Spinal cord (tissue), 10 donors: ENCODE results near the gene EOLA1. TPM values are rescaled to one million over a fixed set of nuclear protein-coding genes. Genes with fewer than 3 reads are reported as not detected.
A peak's percentile ranks its signal among the peaks of the same experiment; 100 is the strongest.
"Not testable (repeated sequence)": the region's sequence is repeated elsewhere in the genome, so short reads cannot be mapped to it uniquely, and the experiment has no call there.

Experiments
- DNase-seq, 6 donors: peaks; one replicate each; pipeline versions ENCODE4 v3.0.0 to v3.0.0-alpha.2; 2013 to 2015; ENCODE audit warnings: low spot score in 6 of 6, low read depth in 4 of 6
- H3K27ac ChIP-seq: one replicate; pipeline ENCODE4 v1.5.1; 2013; ENCODE audit warnings: low read depth, low read length, control low read depth
- H3K27me3 ChIP-seq: one replicate; pipeline ENCODE4 v1.6.1; 2013; ENCODE audit warnings: low read length; ENCODE audit not compliant: control insufficient read depth, insufficient read depth
- H3K36me3 ChIP-seq: one replicate; pipeline ENCODE4 v1.6.1; 2013; ENCODE audit warnings: low read length; ENCODE audit not compliant: control insufficient read depth, insufficient read depth
- H3K4me1 ChIP-seq: one replicate; pipeline ENCODE4 v1.6.1; 2013; ENCODE audit warnings: low read length; ENCODE audit not compliant: control insufficient read depth, insufficient read depth
- H3K4me3 ChIP-seq: one replicate; pipeline ENCODE4 v1.5.1; 2013; ENCODE audit warnings: low read depth, low read length, control low read depth
- H3K9me3 ChIP-seq: one replicate; pipeline ENCODE4 v1.6.1; 2013; ENCODE audit warnings: low read length; ENCODE audit not compliant: control insufficient read depth, insufficient read depth
- WGBS: methylation state at CpG from one replicate; pipeline ENCODE4 v1.1.5; 2013; ENCODE audit warnings: missing lambda C conversion rate; ENCODE audit not compliant: insufficient coverage; 5-methylcytosine and 5-hydroxymethylcytosine counted together
- polyA plus RNA-seq, 2 donors: library from polyadenylated mRNA; unstranded; fragments of 120-200 nt; gene quantifications; one replicate each; pipeline ENCODE4 v1.2.1, GENCODE V29; 2013; ENCODE audit not compliant: insufficient read length in 2 of 2
- total RNA-seq, 2 donors: library from RNA; depleted of rRNA in 1 of 2; stranded (reverse); fragments of 120-200 nt in 1 of 2; fragments of >200 nt in 1 of 2; gene quantifications; one replicate each; pipeline versions ENCODE4 v1.2.3 to v1.2.4, GENCODE V29; 2013 to 2014
- donor health status: healthy.

Gene EOLA1
- total and polyA plus RNA-seq, 4 donors = 13.7 to 26.8 (median 23.3) TPM

DNA sequence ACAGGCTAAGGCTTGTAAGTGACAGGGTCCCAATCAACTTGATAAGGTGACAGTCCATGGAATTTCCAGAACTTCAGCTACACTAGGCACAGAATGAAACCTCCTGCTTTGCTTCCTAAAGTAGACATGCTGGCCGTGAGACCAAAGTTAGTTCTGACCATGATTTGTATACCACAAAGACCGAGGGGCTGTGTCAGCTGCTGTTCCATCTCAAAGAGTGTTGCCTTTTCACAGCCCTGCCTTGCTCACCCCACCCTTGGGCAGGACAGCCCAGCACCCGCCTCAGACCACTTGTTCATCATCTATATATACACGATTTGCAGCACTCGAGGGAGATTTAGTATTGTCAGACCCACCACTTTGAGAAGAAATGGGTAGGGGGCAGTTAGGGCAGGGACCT lies 41.0 kb upstream of the EOLA1 start:
- Histone ChIP-seq H3K9me3 (no peaks in the 10 kb centered on the region), H3K4me1 (peaks cover 5% of the 10 kb centered on the region), H3K27ac (no peak overlapping the region), H3K27me3 (no peaks in the 10 kb centered on the region), H3K4me3 (no peak overlapping the region), H3K36me3 (peaks cover 14% of the 10 kb centered on the region)
- 63% methylated on average over 2 of the region's 5 CpGs for WGBS
- DNase-seq = no peak

DNA sequence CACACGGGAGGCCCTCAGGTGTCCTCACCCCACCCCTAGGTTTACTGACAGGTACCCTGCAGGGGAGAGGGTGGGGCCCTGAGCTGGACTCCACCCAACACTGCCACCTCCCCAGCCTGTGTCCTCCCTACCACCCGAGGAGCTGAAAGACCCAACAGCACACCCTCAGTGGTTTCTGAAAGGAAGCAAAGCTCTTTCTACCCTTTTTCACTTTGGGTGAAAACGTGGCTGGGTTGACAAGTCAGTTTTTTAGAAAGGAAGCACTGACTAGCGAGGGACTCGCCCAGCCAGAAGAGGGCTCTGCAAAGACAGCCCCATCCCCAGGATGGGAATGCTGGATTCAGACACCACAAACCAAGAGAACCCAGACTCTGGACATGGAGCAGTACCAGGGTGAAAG lies 37.9 kb upstream of the EOLA1 start:
- not testable (repeated sequence) for DNase-seq, H3K27ac ChIP-seq, H3K36me3 ChIP-seq, H3K9me3 ChIP-seq, H3K4me3 ChIP-seq, H3K27me3 ChIP-seq, H3K4me1 ChIP-seq
- no CpG with 5 or more reads among the region's 5 CpGs for WGBS

DNA sequence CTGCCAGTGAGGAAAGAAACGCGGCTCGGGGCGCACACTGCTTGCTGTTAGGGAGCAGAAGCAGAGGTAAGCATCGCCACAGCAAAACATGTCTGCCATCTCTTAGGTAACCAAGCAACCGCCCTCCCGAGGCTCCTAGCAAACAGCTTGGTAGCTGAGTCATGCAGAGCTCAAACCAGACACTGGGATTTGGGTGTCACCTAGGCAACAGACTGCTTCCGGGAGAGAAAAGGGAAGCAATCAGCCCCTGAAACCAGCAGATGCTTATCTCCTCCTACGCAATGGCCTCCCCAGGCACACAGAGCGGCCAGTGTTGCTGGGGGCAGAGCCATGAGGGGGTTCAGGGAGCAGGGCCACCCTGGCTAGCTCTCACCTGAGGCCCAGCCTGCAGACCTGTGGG lies 37.4 kb upstream of the EOLA1 start:
- not testable (repeated sequence) for H3K4me1 ChIP-seq, H3K4me3 ChIP-seq, H3K27me3 ChIP-seq, H3K9me3 ChIP-seq, H3K36me3 ChIP-seq, H3K27ac ChIP-seq
- peak in 2 of 6 donors; percentile 49 to 70 for DNase-seq
- no CpG with 5 or more reads among the region's 10 CpGs for WGBS

DNA sequence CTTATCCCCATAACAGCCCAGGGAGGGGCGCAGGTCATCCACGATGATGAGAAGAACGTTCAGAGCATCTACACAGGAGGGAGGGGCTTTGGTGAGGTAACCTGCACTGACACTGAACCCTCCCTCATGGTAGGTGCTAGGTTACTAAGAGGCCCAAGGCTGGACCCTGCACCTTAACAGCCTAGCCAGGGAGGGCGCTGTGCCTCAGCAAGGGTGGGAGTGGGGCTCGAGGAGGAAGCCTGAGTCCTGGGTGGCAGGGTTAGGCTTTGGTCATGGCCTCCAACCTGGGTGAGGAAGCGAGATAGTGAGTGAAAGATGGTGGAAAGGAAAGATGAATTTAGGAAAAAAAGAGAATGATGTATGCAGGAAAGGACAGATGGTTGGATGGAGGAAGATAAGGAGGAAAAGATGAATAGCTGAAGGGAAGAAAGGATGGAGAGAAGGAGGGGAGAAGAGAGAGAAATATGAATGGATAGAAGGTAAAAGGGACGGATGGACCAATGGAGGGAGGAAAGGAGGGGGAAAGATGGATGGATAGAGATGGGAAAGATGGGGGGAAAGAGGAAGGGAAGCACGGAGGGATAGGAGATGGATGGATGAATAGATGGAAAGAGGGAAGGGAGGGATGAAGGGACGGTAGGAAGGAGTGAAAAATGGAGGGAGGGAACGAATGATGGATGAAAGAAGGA lies 36.4 kb upstream of the EOLA1 start:
- DNase-seq = peak in 2 of 6 donors; percentile 29 to 42
- H3K9me3 ChIP-seq = no peaks in the 10 kb centered on the region
- peak overlapping the region; percentile 72 for H3K27ac ChIP-seq
- H3K4me3 ChIP-seq = peak overlapping the region; percentile 58
- WGBS = 39% methylated on average over 9 of the region's 10 CpGs
- peaks cover 5% of the 10 kb centered on the region for H3K4me1 ChIP-seq
- H3K36me3 ChIP-seq = peaks cover 4% of the 10 kb centered on the region
- no peaks in the 10 kb centered on the region for H3K27me3 ChIP-seq

DNA sequence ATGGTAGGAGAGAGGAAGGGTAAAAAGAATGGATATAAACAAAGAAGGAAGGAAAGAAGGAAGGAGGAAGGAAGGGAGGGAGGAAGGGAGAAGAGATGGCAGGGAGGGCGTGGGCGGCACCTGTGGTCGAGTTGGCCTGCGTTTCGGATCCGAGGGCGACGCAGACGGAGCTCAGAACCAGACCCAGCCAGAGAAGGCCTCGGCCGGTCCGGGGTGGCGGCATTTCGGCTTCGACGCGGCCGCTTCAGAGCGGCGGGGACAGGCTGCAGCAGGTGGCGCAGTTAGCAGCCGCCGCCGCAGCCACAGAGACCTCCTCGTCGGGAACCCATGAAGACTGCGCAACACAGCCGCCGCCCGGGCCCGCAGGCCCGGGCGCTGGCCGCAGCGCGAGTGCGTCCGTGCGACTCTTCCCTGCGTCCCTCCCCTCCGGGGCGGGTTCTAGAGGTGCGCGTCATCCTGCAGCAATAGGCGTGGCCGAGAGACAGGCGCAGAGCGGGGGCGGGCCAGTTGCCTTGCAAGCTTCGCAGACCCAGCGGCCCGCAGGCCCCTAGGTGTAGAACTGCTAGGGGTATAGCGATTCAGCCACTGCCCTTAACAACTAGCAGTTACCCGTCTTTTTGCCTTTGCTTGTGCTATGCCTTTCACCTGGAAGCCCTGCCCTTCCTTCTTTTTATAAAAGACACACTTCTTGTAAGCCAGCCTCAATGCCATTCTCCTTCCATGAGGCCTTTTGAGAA lies 35.7 kb upstream of the EOLA1 start, which contains the start of gene IDS:
TSS of gene IDS (minus strand) at position 392 of the 737 bp plus-strand sequence. CDS start at position 223, 169 bp downstream.
- Histone ChIP-seq H3K4me1 (peaks cover 11% of the 10 kb centered on the region), H3K36me3 (peaks cover 4% of the 10 kb centered on the region), H3K4me3 (peak within 1 kb of the TSS; percentile 58), H3K27me3 (no peaks in the 10 kb centered on the region), H3K9me3 (no peaks in the 10 kb centered on the region), H3K27ac (peak within 1 kb of the TSS; percentile 72)
- peak; percentile 49 to 96 (median 70) for DNase-seq
- WGBS = 21% methylated on average over 50 of the region's 54 CpGs

DNA sequence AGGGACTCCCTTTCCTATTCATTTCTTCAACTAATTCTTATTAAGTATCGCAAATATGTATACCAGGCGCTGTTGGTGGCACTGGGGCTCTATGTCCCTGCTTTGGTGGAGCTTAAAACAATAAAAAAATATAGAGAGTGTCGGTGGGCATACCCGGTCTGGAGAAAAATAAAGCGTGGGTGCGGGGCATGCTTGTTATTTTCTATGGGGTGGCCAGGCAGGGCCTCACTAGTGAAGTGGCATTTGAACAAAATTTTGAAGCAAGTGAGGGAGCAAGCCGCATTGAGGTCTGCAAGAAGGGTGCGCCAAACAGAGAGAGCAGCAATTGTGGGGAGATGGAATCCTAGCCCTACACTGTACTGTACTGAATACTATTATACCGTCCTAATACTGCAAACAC lies 35.1 kb upstream of the EOLA1 start:
- DNase-seq = no peak
- Histone ChIP-seq H3K27ac (no peak overlapping the region), H3K4me3 (no peak overlapping the region), H3K36me3 (peaks cover 4% of the 10 kb centered on the region), H3K27me3 (no peaks in the 10 kb centered on the region), H3K9me3 (no peaks in the 10 kb centered on the region), H3K4me1 (peaks cover 11% of the 10 kb centered on the region)
- 78% methylated on average over 6 of the region's 9 CpGs for WGBS

DNA sequence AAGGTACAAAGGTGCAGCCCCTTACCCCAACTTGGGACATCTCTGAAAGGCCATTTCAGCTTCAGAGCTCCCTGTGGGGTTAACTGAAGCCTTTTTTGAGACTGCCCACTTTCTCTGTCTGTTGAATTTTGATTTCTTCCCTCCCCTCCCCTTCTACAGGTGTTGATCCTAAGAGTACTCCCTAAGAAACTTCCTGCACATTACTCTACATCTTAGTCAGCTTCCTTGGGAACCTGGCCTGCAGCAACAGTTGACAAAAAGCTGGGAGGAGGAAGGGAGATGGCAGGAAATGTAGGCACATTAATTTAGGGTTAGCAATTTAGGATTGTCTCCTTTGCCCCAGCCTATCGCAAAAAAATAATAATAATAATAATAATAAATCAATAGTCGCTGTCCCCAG lies 34.5 kb upstream of the EOLA1 start:
- WGBS = no CpG with 5 or more reads among the region's 2 CpGs
- Histone ChIP-seq H3K27ac (no peak overlapping the region), H3K36me3 (peaks cover 4% of the 10 kb centered on the region), H3K4me3 (no peak overlapping the region), H3K9me3 (no peaks in the 10 kb centered on the region), H3K4me1 (peaks cover 11% of the 10 kb centered on the region), H3K27me3 (no peaks in the 10 kb centered on the region)
- DNase-seq = no peak

DNA sequence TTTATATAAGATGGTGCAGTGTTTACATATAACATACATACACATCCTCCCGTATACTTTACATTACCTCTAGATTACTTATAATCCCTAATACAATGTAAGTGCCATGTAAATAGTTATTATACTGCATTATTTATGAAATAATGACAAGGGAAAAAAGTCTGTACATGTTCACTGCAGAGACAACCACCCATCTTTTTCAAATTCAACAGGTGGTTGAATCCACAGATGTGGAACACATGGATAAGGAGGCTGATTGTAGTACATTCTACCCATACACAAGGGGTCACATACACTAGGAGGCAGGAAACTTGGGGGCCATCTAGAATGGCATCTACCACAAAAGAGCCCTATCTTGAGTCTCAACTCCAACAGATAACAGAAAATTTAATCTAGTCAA lies 32.3 kb upstream of the EOLA1 start:
- Histone ChIP-seq H3K36me3 (no peaks in the 10 kb centered on the region), H3K4me3 (no peak overlapping the region), H3K27me3 (no peaks in the 10 kb centered on the region), H3K9me3 (no peaks in the 10 kb centered on the region), H3K4me1 (peaks cover 14% of the 10 kb centered on the region), H3K27ac (no peak overlapping the region)
- no peak for DNase-seq
- WGBS = no CpG with 5 or more reads among the region's 1 CpG

DNA sequence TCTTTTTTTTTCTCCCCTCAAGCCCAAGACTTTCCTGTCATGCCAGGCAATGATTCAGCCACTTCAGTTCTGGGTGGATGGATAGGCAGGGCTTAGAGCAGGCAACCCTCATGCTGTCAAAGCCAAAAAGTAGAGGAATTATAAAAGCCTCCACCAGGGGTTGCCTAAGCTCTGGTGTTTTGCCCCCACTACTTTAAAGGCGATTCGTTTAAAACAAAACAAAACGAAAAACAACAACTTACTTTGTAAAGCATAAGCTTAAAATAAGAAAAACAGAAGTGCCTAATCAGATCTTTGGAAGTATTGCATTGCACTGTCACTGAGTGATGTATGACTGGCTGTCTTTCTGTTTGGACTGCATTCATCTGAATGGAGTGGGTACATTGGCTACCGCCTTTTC lies 30.4 kb upstream of the EOLA1 start:
- Histone ChIP-seq H3K4me3 (no peak overlapping the region), H3K27ac (no peak overlapping the region), H3K36me3 (no peaks in the 10 kb centered on the region), H3K4me1 (peaks cover 9% of the 10 kb centered on the region), H3K9me3 (no peaks in the 10 kb centered on the region), H3K27me3 (no peaks in the 10 kb centered on the region)
- no CpG with 5 or more reads among the region's 4 CpGs for WGBS
- DNase-seq = peak in 2 of 6 donors; percentile 14 to 15

DNA sequence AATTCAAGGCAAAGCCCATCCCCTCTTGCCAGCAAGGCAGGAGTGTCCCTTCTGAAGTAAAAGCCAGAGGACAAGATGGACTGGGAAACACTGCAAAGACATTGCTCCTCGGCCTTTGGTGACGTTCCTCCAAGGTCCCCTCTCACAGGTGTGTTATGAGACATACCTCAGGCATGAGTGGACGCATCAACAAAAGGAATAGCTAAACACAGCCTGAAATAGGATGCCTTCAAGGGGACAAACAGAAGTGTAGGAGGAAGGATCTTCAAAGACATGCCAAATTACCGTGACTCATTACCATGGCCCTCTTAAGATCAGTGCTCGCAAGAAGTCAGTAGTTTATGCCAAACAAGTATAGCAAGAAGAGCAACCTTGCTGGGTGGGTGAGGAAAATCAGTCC lies 29.7 kb upstream of the EOLA1 start:
- H3K9me3 ChIP-seq = no peaks in the 10 kb centered on the region
- WGBS = 35% methylated on average over 3 of the region's 5 CpGs
- no peak overlapping the region for H3K4me3 ChIP-seq
- no peaks in the 10 kb centered on the region for H3K27me3 ChIP-seq
- H3K27ac ChIP-seq = no peak overlapping the region
- H3K4me1 ChIP-seq = peaks cover 9% of the 10 kb centered on the region
- DNase-seq = no peak
- no peaks in the 10 kb centered on the region for H3K36me3 ChIP-seq
